ENCODE measurements around the gene C2CD3. TPM values are rescaled to one million over a fixed set of nuclear protein-coding genes. Genes with fewer than 3 reads are reported as not detected.
A peak's percentile ranks its signal among the peaks of the same experiment; 100 is the strongest.

The C2CD3 gene
- total and polyA plus RNA-seq, 9 of the 15 experiments (the other 6 are each of a cell fraction or from before 2014, with no cell fraction given): 4.4 to 20.2 (median 15.4) TPM

- TF ChIP-seq REST (IDR thresholded peaks at IDR 0.05; ENCODE audit: borderline replicate concordance) (peak; percentile 57; the same call in 1 of the 2 replicates), REST (CRISPR knock-in tag; IDR thresholded peaks at IDR 0.05; ENCODE audit: low read depth) (no peak), PHF21A (IDR thresholded peaks at IDR 0.05; ENCODE audit: borderline replicate concordance, low read depth) (0 out of 2 replicates have a peak, but pooled peaks have one; percentile 66), NCOA6 (IDR thresholded peaks at IDR 0.05) (no peak), KLF13 (tag; IDR thresholded peaks at IDR 0.05; ENCODE audit: borderline replicate concordance, low read depth) (peak; percentile 85; the same call in 1 of the 2 replicates), CBFA2T2 (conservative IDR thresholded peaks at IDR 0.05) (peak; percentile 98), ATF4 (CRISPR knock-in tag; IDR thresholded peaks at IDR 0.05) (peak; percentile 58), ERF (CRISPR knock-in tag; IDR thresholded peaks at IDR 0.05) (no peak), ELK3 (CRISPR knock-in tag; IDR thresholded peaks at IDR 0.05) (0 out of 2 replicates have a peak, but pooled peaks have one; percentile 16), HLTF (IDR thresholded peaks at IDR 0.05) (peak; percentile 77; the same call in 1 of the 2 replicates), CREB1 (IDR thresholded peaks at IDR 0.05) (peak; percentile 82), CREB1 (CRISPR knock-in tag; IDR thresholded peaks at IDR 0.05) (peak; percentile 35; the same call in 1 of the 2 replicates), LCOR (CRISPR knock-in tag; IDR thresholded peaks at IDR 0.05) (peak; percentile 98), BCL6 (CRISPR knock-in tag; IDR thresholded peaks at IDR 0.05) (peak; percentile 75; the same call in 1 of the 2 replicates), FOXA3 (CRISPR knock-in tag; conservative IDR thresholded peaks at IDR 0.05 in 1 of 2, IDR thresholded peaks at IDR 0.05 in 1 of 2) (no peak; a peak in 1 of 4 replicates), TEAD1 (CRISPR knock-in tag; IDR thresholded peaks at IDR 0.05) (peak; percentile 72 to 87), L3MBTL2 (IDR thresholded peaks at IDR 0.05) (peak; percentile 100), ARID1B (IDR thresholded peaks at IDR 0.05) (peak; percentile 99), MEF2A (IDR thresholded peaks at IDR 0.05; ENCODE audit: control insufficient read depth, low read depth, low read length) (no peak; the same call in 1 of the 2 replicates)
These were observed 159.3 kb downstream of the C2CD3 start (continued) for GRCh38 chr11:74011360-74012073.
